Measurements from ENCODE around the gene ETV5. TPM values are rescaled to one million over a fixed set of nuclear protein-coding genes. Genes with fewer than 3 reads are reported as not detected.

Gene ETV5
- polyA plus RNA-seq, 3 donors, result 0.07 to 1.2 (median 0.88) TPM

DNA sequence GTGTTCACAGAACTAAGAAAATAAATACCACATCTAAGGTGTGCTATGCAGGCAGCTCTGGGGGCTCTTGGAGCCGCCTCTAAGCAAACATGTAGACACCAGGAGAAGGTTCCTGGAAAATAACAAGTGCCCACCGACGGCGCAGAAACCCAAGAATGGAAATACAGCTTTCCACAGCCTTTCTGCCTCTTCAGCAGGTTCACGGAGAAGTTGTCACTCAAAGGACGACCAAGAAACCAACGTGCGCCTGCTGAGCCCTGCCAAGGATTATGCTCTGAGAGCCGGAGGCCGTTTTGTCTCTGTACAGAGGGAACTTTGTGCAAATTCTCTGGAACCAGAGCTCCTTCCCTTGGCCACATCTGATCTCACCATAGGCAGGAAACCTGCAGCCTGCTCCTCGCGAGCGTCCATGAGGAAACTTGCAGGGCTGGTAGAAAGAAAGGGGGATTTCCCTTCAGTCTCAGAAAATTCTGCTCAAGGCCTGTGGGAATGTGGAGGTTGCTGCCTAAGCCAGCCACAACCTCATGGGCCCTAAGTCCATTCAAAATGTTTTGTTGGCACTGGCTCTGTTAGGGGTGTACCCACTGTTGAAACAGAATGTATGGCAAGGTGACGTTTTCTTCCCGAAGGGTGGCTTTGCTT lies 40.6 kb upstream of the ETV5 start:
- H3K27ac Mint-ChIP-seq, result peak overlapping the region in 2 of 7 donors; percentile 21 to 71

GRCh38 chr3:186144257-186144656 lies 35.4 kb upstream of the ETV5 start:
- H3K4me3 Mint-ChIP-seq, result no peak overlapping the region
- H3K4me1 Mint-ChIP-seq, result peaks cover 5% of the 10 kb centered on the region
- H3K4me3 ChIP-seq (replicated peaks in 1 of 3; ENCODE audit: low read depth in 2 of 3, low read length in 3 of 3), result no peak overlapping the region
- intact Hi-C loops (cut with micrococcal nuclease), result no loop called here
- no peaks in the 10 kb centered on the region for H3K9me3 Mint-ChIP-seq
- H4K20me1 ChIP-seq (ENCODE audit: insufficient read depth, low read length), result peaks cover 14% of the 10 kb centered on the region
- no peaks in the 10 kb centered on the region for H3K9me3 ChIP-seq (replicated peaks in 1 of 2; ENCODE audit: control insufficient read depth in 1 of 2, insufficient read depth in 1 of 2, low read length in 2 of 2)
- no peaks in the 10 kb centered on the region for H3K27me3 ChIP-seq (ENCODE audit: control insufficient read depth in 2 of 2, insufficient read depth in 2 of 2, low read length in 2 of 2)
- H3K4me2 ChIP-seq (replicated peaks; ENCODE audit: extremely low read depth, low read length, poor library complexity, severe bottlenecking), result no peak overlapping the region
- H3K4me1 ChIP-seq (ENCODE audit: control insufficient read depth in 1 of 2, insufficient read depth in 2 of 2, low read length in 2 of 2), result peaks cover 4% of the 10 kb centered on the region in 2 donors
- H3K27ac ChIP-seq (ENCODE audit: low read depth in 1 of 2, low read length in 2 of 2), result no peak overlapping the region
- TF ChIP-seq, protein P1, sequence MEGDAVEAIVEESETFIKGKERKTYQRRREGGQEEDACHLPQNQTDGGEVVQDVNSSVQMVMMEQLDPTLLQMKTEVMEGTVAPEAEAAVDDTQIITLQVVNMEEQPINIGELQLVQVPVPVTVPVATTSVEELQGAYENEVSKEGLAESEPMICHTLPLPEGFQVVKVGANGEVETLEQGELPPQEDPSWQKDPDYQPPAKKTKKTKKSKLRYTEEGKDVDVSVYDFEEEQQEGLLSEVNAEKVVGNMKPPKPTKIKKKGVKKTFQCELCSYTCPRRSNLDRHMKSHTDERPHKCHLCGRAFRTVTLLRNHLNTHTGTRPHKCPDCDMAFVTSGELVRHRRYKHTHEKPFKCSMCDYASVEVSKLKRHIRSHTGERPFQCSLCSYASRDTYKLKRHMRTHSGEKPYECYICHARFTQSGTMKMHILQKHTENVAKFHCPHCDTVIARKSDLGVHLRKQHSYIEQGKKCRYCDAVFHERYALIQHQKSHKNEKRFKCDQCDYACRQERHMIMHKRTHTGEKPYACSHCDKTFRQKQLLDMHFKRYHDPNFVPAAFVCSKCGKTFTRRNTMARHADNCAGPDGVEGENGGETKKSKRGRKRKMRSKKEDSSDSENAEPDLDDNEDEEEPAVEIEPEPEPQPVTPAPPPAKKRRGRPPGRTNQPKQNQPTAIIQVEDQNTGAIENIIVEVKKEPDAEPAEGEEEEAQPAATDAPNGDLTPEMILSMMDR (IDR thresholded peaks at IDR 0.05), result no peak
- H3K9ac ChIP-seq (ENCODE audit: insufficient read depth, low read length, poor library complexity, severe bottlenecking), result no peak overlapping the region
- no peaks in the 10 kb centered on the region for H3K79me2 ChIP-seq (ENCODE audit: insufficient read depth, low read length)
- H2AFZ ChIP-seq (ENCODE audit: insufficient read depth, low read depth, low read length, poor library complexity, severe bottlenecking), result no peak overlapping the region
- H3K36me3 ChIP-seq (replicated peaks in 1 of 2; ENCODE audit: control insufficient read depth in 1 of 2, insufficient read depth in 2 of 2, low read length in 2 of 2), result peaks cover 9 to 18% of the 10 kb centered on the region in 2 donors
- peaks cover 0 to 12% (median 7%) of the 10 kb centered on the region in 3 donors for H3K27me3 Mint-ChIP-seq (ENCODE audit: low read depth in 3 of 3)
- no peak for DNase-seq
- H3K36me3 Mint-ChIP-seq, result peaks cover 31 to 32% of the 10 kb centered on the region in 2 donors
- WGBS (ENCODE audit: insufficient coverage), result 100% methylated on average over 1 of the region's 5 CpGs
- H3K27ac Mint-ChIP-seq, result no peak overlapping the region

More for the DNA sequence above, 40.6 kb upstream of the ETV5 start:
- no peak overlapping the region for H3K4me2 ChIP-seq (replicated peaks; ENCODE audit: extremely low read depth, low read length, poor library complexity, severe bottlenecking)
- WGBS (ENCODE audit: insufficient coverage), result 83% methylated on average over 10 of the region's 15 CpGs
- H3K4me1 ChIP-seq (ENCODE audit: control insufficient read depth in 1 of 2, insufficient read depth in 2 of 2, low read length in 2 of 2), result peaks cover 39 to 45% of the 10 kb centered on the region in 2 donors
- H3K27ac ChIP-seq (ENCODE audit: low read depth in 1 of 2, low read length in 2 of 2), result no peak overlapping the region
- peaks cover 0 to 4% (median 0%) of the 10 kb centered on the region in 7 donors for H3K9me3 Mint-ChIP-seq
- H3K4me1 Mint-ChIP-seq, result peaks cover 47% of the 10 kb centered on the region
- H3K79me2 ChIP-seq (ENCODE audit: insufficient read depth, low read length), result no peaks in the 10 kb centered on the region
- H3K27me3 ChIP-seq (ENCODE audit: control insufficient read depth in 2 of 2, insufficient read depth in 2 of 2, low read length in 2 of 2), result no peaks in the 10 kb centered on the region
- no peaks in the 10 kb centered on the region for H3K9me3 ChIP-seq (replicated peaks in 1 of 2; ENCODE audit: control insufficient read depth in 1 of 2, insufficient read depth in 1 of 2, low read length in 2 of 2)
- intact Hi-C loops (cut with micrococcal nuclease), result no loop called here
- TF ChIP-seq, protein P1 (IDR thresholded peaks at IDR 0.05), result no peak
- no peak overlapping the region for H3K9ac ChIP-seq (ENCODE audit: insufficient read depth, low read length, poor library complexity, severe bottlenecking)
- H3K36me3 Mint-ChIP-seq, result peaks cover 47% of the 10 kb centered on the region in 2 donors
- H3K27me3 Mint-ChIP-seq (ENCODE audit: low read depth in 3 of 3), result peaks cover 7 to 27% (median 13%) of the 10 kb centered on the region in 3 donors
- H3K36me3 ChIP-seq (replicated peaks in 1 of 2; ENCODE audit: control insufficient read depth in 1 of 2, insufficient read depth in 2 of 2, low read length in 2 of 2), result peaks cover 18 to 38% of the 10 kb centered on the region in 2 donors
- H3K4me3 Mint-ChIP-seq, result peak overlapping the region in 1 of 2 donors; percentile 61
- H2AFZ ChIP-seq (ENCODE audit: insufficient read depth, low read depth, low read length, poor library complexity, severe bottlenecking), result no peak overlapping the region
- H3K4me3 ChIP-seq (replicated peaks in 1 of 3; ENCODE audit: low read depth in 2 of 3, low read length in 3 of 3), result no peak overlapping the region
- H4K20me1 ChIP-seq (ENCODE audit: insufficient read depth, low read length), result peaks cover 40% of the 10 kb centered on the region
- no peak for DNase-seq

All from CD14-positive monocyte (primary cell).